SH-SY5Y (cell line): ENCODE results near the gene NRAS.

Experiments used
- GATA2 ChIP-seq: IDR thresholded peaks from 2 replicates; pipeline ENCODE4 v1.6.1; 2011; ENCODE audit warnings: mild to moderate bottlenecking, low read depth, low read length
- GATA3 ChIP-seq: IDR thresholded peaks from 2 replicates; pipeline ENCODE4 v1.6.1; 2011; ENCODE audit warnings: low read depth, mild to moderate bottlenecking, low read length, moderate library complexity

DNA sequence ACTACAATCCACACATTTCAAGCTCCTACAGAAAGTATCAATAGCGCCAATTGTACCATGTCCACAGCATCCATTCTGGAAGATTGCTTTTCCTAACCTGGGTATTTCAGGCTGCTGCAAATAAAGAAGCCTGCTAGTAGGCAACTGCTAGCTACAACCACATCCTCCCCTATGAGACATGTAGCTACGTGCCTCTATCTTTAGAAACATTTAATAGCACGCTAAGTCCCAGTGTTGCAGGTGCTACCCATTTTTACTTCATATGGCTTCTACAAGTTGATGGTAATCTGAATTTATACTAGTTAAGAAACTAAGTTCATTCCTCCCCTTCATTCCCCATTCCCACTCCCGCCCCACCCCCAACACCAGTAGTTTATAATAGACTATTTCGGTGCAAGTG lies 13.8 kb downstream of the NRAS start:
- TF ChIP-seq GATA2 (no peak), GATA3 (no peak)
